Esophagus muscularis mucosa (tissue), 4 donors: Measurements from ENCODE around the gene TACR2.

ENCODE experiments used
- CTCF ChIP-seq, 3 experiments: fragments of 200-600 bp in 2 of 3; fragments of 450-650 bp in 1 of 3; sonication (generic) in 2 of 3; IDR thresholded peaks; one replicate each; pipeline ENCODE4 v1.5.1; 2017 to 2019; ENCODE audit warnings: antibody characterized with exemption in 3 of 3, mild to moderate bottlenecking in 2 of 3, moderate library complexity in 1 of 3
- EP300 ChIP-seq: sonication (generic); formaldehyde crosslinking; IDR thresholded peaks from one replicate; pipeline ENCODE4 v1.6.1; 2017; ENCODE audit warnings: antibody characterized with exemption
- POLR2A ChIP-seq: fragments of 450-650 bp; IDR thresholded peaks from one replicate; pipeline ENCODE4 v1.6.1; 2017; ENCODE audit warnings: antibody characterized with exemption, moderate library complexity, mild to moderate bottlenecking, low read depth
- POLR2AphosphoS5 ChIP-seq, 2 donors: sonication (generic); formaldehyde crosslinking; IDR thresholded peaks; one replicate each; pipeline ENCODE4 v1.6.1; 2017; ENCODE audit warnings: antibody characterized with exemption in 2 of 2

- TF ChIP-seq CTCF (IDR thresholded peaks at IDR 0.05) (no peak), POLR2AphosphoS5 (IDR thresholded peaks at IDR 0.05) (peak; percentile 41 to 66), POLR2A (no peak), EP300 (no peak)
Measured at GRCh38 chr10:69377933-69378332, 38.8 kb downstream of the TACR2 start.
